ENCODE data around the gene HCFC1R1.

The HCFC1R1 gene

GRCh38 chr16:2973093-2973492 lies 50.6 kb downstream of the HCFC1R1 start:
- no peak for DNase-seq
